GM21390 (cell line): Measurements from ENCODE around the gene EARS2.
"Not testable (repeated sequence)": the region's sequence is repeated elsewhere in the genome, so short reads cannot be mapped to it uniquely, and the experiment has no call there.

ENCODE experiments used
- ATAC-seq: cut with Tn5 transposase; IDR thresholded peaks from one replicate; pipeline ENCODE4 v1.9.1; 2021; ENCODE audit not compliant: unreplicated experiment

The EARS2 gene

DNA sequence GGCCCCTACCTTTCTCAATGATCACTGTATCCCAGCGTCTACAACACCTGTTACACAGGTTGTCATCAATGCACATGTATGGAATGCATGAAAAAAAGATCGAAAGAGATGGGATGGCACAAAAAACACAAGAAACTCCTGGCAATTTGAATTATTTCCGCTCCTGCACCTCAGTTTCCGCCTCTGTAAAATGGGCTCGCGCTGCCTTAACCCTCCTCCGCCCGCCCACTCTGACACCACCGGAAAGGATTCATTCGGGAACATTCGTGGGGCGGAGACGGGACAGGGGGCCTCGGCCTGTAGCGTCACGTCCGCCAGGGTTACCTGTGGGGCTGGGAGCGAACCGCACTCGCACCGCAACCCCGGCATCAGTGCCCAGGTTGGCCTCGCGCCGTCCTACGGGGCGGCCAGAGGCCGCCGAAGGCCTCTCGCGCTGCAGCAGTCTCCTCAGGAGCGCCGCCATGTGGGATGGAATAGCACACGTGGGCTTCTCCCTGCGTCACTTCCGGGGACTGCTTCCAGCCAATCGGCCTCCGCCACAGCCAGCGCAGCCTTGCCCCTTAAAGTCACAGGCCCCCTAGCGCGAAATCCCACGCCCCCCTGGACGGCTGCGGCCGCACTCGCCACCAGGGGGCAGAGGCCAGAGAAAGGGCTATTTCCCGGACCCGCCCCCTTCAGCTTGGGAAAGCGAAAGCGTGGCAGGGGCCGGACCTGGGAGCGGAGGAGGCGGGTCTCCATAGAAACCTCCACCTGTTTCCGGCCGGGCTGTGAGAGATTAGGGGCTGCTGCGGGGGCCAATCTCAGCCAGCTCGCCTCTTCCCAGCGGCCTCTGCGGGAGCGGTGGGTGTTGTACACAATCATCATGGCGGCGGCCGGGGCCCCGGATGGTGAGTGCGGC is at the start of gene EARS2, which contains the start of gene UBFD1:
Gene EARS2, minus strand, starts transcription at position 470 of the 898 bp plus-strand sequence. Its CDS starts 7 bp downstream, at position 463.
Gene UBFD1, plus strand, starts transcription at position 847 of the 898 bp plus-strand sequence. Its CDS starts 16 bp downstream, at position 863.
- peak; percentile 87 for ATAC-seq

DNA sequence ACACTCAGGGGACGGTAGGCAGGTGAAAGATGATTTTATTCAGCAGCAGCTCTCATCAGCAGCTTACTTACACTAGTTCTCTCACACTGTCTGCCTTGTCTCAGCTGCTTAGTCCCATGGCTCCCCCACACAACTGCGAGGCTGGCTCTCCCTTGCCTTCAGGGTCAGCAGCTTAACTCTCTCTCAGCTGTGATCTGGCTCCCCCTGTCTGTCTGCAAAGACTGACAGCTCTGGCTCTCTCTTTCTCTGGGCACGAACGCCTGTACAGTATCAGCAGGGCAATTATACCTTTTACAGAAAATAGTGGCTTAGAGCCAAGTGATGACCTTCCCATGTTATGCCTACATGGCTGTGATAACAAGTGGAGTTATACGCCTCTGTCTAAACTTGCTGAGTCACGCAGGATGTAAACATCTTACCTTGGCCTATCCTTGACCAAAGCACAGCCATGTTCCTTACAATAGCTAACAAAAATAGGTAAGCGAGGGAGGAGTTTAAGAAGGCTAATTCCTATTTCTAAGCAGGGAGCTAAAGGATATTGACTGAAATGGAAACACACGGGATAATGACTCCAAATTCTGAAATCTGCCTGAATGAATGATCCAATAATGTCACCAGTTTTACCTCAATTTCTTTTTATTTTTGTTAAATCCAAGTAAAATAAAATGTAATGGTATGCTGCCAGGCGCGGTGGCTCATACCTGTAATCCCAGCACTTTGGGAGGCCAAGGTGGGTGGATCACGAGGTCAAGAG is 40.0 kb upstream of the EARS2 start:
- ATAC-seq, result no peak

DNA sequence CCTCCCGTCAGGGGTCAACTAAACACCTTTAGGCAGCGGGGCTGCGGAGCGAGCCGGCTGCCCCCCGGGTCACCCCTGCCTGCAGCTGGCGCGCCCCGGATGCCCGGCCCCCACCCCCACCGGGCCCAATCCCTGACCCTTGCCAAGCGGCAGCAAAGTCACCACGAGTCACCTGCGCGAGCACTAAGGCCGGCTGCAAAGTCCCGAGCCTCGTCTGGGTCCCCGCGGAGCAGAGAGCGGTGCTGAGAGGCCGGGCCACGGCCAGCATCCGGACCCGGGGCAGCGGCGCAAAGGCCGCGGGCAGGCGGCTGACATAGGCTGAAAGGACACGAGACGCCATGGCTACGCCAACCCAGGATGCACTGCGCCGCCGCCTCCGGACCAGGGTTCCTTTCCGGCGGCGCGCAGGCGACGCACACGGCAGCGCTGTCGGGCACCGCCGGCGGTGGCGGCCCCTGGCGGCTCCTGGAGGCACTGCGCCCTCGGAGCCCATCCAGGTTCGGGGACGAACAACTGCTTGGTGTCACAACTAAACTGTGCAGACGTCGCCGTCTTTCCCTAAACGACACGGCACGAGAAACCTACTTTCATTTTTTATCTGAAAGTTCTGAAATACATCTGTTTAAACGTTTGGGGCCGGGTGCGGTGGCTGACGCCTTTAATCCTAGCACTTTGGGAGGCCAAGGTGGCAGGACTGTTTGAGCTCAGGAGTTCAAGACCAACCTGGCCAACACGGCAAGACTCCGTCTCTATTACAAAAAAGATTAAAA is 39.0 kb upstream of the EARS2 start, which contains the start of gene NDUFAB1:
Gene NDUFAB1, minus strand, starts transcription at position 366 of the 770 bp plus-strand sequence. Its CDS starts 26 bp downstream, at position 340.
- ATAC-seq, result peak; percentile 91

DNA sequence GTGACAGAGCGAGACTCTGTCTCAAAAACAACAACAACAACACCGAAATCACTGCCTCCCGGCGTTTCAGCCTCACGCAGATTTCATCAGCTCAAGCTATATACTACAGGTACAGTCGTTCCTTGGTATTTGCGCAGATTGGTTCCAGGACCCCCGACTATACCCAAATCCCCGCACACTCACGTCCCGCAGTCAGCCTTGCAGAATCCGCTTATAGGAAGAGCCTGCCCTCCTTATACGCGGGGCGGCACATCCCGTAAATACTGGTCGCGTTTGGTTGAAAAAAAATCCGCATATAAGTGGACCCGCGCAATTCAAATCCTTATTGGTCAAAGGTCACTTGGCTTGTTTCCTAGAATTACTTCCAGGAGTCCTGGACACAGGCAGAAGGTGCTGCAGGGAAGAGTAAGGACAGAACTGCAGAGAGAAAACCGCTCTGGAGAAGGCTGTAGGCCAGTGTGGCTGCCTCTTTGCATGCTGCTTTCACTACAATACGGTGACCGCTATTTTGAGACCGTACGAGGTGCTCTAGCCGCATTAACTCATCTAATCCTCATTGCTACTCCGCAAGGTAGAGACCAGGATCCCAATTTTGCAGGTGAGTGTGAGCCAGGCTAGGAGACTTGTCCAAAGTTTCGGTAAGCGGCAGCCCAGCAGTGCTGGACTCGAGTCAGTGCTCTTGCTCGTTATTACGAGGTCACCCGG is 38.2 kb upstream of the EARS2 start:
- ATAC-seq, result no peak

DNA sequence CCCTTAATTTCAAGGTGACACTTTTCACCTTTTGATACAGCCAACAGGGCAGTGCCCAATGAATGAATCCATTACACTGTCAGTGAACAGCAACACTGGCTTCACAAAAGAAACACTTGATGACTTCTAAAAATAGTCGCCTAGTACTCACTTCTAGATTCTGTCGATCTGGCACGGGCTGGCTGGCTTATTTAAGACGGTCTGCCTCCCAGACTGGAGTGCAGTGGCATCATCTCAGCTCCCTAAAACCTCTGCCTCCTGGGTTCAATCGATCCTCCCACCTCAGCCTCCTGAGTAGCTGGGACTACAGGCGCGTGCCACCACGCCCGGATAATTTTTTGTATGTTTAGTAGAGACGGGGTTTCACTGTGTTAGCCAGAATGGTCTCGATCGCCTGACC is 37.0 kb upstream of the EARS2 start:
- ATAC-seq, result no peak

DNA sequence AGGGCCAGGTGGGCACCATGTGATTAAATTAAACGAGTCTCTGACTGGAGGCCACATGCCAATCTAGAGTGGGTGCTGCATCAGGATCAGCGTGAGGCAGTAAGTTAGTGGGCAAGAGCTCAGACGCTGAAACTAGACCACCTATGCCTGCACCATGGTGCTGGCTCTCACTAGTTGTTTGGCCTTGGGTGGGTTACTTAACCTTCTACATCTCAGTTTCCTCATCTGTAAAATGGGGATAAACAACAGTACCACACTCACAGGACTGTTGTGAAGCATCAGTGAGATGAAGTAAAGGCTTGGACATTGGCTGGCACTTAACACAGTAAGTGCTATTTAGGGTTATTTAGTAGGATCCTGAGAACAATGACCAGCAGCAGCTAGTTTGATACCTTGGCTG is 33.0 kb upstream of the EARS2 start:
- ATAC-seq, result no peak

DNA sequence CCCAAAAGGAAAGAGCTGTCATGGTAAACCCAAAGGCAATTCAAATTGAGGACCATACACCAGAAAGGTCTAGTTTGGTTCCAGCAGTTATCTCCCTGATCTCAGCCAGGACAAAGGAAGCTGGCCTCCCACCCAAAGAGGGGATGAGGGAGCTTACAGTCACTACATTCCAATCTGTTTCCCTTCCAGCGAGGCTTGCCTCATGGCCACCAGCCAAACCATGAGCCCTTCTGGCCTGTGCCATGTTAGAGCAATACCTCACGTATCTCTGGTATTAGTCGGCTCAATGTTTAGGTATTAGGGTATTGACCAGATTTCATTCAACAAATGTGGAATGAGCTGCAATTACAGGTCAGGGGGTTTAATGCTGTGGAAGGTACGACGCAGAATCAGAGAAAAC is 30.6 kb upstream of the EARS2 start:
- no peak for ATAC-seq

DNA sequence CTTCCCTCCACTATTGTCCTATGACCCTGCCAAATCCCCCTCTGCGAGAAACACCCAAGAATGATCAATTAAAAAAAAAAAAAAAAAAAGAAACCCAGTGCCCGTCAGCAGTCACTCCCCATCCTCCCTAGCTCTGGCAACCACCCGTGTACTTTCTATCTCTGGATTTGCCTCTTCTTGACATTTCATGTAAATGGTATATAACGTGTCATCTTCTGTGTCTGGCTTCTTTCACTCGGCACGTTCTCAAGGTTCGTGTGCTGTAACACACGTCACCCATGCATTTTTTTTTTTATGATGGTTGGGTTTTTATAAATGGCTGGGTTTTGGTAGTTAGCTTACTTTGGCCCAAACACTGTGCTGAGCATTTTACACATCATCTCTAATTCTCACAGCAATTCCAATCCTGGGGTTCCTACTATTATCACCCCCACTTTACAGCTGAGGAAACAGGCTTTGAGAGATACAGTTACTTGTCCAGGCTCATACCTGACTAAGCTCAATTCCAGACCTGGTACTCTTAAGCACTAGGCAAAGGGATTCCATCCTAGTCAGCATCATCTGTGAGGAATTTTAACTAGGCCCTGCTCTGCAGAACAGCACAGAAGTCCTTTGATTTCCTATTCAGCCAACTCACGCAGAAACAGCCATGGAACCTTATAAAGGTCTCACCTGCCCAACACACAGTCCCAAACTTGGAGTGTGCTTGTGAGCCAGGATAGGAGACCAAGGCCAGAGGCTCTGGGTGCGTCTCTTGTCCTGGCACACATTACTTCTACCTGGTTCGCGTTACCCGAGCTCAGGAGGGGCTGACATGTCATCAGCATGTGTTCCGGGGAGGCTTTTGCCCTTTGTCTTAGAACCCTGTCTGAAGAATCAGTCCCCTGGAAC is 27.3 kb upstream of the EARS2 start:
- no peak for ATAC-seq

DNA sequence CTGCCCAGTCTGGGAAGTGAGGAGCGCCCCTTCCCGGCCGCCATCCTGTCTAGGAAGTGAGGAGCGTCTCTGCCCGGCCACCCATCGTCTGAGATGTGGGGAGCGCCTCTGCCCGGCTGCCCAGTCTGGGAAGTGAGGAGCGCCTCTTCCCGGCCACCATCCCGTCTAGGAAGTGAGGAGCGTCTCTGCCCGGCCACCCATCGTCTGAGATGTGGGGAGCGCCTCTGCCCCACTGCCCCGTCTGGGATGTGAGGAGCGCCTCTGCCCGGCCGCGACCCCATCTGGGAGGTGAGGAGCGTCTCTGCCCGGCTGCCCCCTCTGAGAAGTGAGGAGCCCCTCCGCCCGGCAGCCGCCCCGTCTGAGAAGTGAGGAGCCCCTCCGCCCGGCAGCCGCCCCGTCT is 26.1 kb upstream of the EARS2 start:
- ATAC-seq, result not testable (repeated sequence)

DNA sequence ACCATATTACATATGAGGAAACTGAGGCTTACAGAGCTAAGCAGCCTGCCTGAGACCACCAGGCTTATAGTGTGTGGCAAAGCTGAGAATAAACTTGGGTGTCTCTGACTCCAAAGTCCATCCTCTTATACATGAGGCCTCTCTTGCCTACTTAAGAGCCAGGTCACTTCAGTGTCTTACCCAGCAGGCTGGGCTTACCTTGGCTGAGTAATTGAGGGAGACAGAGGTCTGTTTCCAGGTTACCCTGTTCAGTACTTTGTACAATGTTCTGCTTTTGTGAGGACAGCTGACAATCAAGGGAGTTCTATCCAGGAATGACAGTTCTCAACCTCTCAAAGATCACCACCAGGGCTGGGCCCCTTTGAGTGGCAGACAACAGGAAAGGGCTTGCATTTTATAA is 24.6 kb upstream of the EARS2 start:
- ATAC-seq, result no peak

DNA sequence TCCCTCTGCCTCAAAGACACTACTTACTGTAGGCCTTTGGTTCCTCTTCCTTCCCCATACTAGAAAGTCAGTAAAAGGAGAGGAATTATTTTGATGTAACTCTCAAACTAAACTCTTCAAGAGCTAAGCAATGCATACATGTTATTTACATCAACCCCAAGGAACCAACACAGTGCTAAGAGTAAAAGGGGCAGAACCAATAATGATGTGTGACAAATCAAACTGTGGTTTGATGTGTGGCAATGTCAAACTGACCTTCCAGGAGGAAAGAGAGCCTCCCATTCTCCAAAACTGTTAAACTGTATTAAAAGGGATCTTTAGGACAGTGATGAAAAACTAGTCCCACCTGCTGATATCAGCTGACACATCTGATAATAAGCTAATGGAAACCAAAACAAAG is 23.2 kb upstream of the EARS2 start:
- no peak for ATAC-seq

DNA sequence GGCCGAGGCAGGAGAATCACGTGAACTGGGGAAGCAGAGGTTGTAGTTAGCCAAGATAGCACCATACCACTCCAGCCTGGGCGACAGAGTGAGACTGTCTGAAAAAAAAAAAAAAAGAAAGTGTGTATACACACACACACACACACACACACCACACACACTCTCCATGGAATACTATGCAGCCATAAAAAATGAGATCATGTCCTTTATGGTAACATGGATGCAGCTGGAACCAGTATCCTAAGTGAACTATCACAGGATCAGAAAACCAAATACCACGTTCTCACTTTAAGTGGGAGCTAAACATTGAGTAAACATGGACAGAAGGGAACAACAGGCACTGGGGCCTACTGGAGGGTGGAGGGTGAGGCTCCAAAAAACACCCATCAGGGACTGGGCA is 22.2 kb upstream of the EARS2 start:
- ATAC-seq, result no peak

DNA sequence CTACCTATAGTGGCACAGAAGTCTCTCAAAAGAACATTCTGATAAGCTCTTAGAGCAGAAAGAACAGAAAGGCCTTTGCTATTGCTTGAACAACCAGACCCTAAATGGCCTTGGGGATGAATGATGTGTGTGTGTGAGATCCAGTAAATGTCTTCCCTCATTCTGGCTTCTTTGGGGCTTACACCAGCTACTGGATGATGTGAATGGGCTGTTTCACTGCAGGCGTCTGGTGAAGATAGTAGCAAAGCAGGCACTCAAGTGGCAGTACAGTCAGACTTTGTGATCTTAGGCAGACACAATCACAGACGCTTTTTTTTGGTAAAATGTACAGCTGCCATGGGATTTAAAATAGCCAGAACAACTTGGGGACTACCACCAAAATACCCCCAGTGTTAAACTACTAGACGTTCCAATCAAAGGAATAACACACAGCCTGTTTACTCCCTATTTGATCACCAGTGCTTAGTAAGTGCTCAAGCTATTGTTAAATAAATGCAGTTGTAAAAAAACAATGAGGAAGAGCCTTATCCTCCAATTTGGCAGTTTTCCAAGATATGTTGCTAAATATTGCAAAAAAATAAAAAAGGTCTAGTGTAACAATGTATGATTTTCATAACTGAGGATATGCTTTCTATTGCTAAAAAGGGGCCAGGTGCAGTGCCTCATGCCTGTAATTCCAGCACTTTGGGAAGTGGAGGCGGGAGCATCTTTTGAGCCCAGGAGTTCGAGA is 21.1 kb upstream of the EARS2 start:
- ATAC-seq, result no peak

DNA sequence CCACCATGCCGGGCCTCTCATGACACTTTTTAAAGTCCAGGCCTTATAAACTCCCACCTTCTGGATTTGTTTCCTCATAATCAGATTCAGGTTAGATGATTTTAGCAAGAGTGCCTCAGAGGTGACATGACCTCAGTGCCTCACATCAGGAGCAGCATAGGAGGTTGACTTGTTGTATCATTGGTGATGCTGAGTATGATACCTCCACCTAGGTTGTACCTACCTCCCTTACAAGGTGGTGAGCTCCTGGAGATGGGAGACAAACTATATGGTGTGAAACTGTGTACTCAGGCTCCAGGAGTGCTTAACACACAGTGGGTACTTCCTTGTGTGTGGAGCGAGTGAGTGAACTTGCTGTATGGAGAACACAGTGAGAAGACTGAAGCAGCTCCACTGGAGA is 20.3 kb upstream of the EARS2 start:
- no peak for ATAC-seq

DNA sequence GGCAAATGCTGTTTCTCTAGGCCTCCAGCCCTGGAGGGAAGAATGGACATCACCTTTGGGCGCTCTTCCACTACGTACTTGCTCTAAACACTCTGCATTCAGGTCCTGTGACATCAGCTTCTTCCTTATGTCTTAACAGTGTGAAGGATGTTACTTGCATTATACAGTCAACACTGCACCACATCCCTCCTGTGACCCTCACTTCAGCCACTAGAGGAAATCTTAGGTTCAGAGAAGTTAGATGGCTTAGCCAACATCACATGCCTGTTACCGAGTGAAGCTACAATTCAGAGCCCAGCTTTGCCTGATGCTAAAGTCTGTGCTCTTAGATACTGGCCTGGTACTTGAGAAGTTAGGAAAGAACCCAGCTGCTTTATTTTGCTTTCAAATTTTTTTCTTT is 18.7 kb upstream of the EARS2 start:
- ATAC-seq, result no peak

DNA sequence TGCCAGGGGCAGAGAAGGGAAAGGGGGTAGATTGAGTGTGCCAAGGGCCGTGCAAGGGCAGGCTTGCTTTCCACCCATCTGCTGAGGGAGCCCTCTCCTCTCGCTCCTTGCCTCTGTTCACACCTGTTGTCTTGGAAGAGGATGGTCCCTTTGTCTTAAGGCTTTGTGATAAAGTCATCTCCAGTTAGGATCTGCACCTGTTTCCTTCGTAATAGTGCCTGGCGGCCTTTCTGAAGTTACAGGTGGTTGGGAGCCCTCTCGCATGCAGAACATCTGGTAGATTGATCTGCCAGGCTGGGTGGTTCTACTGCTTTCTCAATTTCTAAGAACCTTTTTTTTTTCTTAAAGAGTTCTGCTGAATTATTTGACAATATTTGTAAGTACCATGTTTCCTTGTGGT is 16.7 kb upstream of the EARS2 start:
- no peak for ATAC-seq

DNA sequence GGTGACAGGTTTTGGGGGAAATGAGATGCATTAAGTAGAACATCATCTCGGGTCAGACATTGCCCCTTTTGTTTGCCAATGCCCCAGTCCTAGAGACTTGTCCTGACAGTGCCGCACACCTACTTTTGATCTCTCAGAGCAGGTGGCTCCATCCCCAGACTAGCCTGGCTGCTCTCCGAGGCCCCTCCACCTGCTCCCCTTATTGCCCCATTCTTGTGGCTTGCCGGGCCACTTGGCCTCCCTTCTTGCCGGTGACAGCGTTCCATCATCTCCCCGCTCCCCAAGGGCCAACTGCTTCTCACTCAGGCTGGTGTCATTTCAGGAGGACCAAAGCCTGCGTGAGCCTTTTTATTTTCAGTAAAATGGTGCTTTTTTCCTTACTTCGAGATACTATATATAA is 15.2 kb upstream of the EARS2 start:
- no peak for ATAC-seq

DNA sequence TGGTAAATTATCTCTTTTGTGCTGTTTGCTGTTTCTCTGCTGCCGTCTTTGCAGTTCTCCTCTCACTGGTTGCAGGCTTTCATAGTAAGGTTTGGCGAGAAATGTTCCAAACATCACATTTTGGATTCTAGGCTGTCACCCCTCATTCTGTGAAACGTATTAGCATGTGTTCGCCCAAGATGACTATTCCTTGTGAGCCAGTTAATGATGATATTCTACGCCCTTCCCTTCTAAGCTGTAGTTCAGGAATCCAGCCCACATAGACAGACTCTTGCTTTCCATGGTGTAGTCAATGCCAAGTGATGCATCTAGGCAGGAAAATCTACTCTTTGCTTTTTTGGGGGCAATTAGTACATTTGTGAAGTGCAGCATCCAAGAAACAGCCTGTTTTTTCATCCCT is 14.7 kb upstream of the EARS2 start:
- ATAC-seq, result no peak
